ENCODE measurements around the gene DCDC2. TPM values are rescaled to one million over a fixed set of nuclear protein-coding genes. Genes with fewer than 3 reads are reported as not detected.

DCDC2 gene
- total RNA-seq, 3 donors from 2014 or later, result 8.9 to 9.5 TPM; not detected in 1

DNA sequence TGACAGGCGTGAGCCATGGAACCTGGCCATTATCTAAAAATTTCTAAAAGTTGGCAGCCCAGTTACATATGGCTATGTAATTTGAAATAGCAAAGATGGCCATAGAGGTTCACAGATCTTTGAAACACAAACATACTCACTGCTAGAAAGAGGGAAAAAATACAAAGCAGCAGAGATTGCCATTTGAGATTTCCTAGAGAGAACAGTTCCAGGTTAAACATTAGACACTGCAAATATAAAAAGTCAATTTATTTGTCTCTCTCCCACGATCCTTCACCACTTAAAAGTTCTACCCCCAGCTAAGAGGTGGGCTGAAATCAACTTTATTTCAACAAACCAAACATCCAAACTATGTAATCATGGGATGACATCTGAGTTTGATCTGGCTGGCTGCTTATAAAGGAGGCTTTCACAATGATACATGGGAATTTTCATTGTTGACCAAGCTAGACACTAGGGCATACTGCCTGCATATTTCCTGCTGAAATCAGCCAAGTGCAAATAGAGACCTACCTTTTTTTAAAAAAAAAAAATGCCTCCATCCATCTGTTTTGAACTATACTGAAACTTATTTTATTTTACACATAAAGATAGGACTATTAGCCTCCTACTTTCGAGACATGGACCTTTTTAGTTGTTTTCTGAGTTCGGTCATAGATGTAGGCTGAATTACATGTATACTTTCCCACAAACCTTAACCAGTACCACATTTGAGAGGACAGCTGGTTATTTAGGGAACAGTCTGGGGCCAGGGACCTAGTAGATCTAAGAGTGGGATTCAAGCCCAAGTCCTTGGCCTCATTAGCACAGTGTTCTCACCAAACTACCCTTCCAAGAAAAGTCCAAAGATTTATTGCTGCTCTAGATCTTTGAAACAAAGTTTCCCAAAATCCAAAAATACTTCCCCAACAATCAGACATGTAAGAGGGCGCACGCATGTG lies 16.6 kb downstream of the DCDC2 start:
- no peak overlapping the region for H3K4me3 ChIP-seq
- no peak for DNase-seq (ENCODE audit: low spot score in 2 of 2)
- intact Hi-C loops (cut with DNase I; ENCODE audit: low total_unique reads), result no loop called here
- H3K27ac ChIP-seq, result no peak overlapping the region
- TF ChIP-seq POLR2A (IDR thresholded peaks at IDR 0.05) (no peak), POLR2AphosphoS5 (IDR thresholded peaks at IDR 0.05) (no peak)
- TF ChIP-seq, protein P1, sequence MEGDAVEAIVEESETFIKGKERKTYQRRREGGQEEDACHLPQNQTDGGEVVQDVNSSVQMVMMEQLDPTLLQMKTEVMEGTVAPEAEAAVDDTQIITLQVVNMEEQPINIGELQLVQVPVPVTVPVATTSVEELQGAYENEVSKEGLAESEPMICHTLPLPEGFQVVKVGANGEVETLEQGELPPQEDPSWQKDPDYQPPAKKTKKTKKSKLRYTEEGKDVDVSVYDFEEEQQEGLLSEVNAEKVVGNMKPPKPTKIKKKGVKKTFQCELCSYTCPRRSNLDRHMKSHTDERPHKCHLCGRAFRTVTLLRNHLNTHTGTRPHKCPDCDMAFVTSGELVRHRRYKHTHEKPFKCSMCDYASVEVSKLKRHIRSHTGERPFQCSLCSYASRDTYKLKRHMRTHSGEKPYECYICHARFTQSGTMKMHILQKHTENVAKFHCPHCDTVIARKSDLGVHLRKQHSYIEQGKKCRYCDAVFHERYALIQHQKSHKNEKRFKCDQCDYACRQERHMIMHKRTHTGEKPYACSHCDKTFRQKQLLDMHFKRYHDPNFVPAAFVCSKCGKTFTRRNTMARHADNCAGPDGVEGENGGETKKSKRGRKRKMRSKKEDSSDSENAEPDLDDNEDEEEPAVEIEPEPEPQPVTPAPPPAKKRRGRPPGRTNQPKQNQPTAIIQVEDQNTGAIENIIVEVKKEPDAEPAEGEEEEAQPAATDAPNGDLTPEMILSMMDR (IDR thresholded peaks at IDR 0.05), result no peak
- no peaks in the 10 kb centered on the region for H3K36me3 ChIP-seq
- peaks cover 0 to 9% of the 10 kb centered on the region in 2 donors for H3K9me3 ChIP-seq
- H3K4me1 ChIP-seq, result no peaks in the 10 kb centered on the region
- H3K27me3 ChIP-seq, result no peaks in the 10 kb centered on the region

DNA sequence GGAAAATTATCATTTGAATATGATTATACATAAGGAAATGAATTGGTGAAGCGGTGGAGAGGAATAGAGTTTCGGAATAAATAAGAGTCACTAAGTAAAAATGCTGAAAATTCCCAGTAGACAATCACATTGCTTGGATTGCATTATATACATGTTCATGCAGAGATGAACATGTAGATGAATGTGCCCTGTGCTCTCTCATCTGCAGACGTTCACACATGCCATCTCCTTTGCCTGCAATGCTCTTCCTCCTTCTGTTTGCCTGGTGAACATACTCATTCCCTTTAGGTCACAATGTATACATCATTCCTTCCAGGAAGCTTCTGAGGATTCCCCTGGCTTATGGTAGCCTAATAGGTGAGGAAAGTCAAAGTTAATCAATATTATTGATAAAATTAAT lies 17.9 kb downstream of the DCDC2 start:
- H3K9me3 ChIP-seq, result peaks cover 0 to 9% of the 10 kb centered on the region in 2 donors
- no peaks in the 10 kb centered on the region for H3K36me3 ChIP-seq
- H3K27ac ChIP-seq, result no peak overlapping the region
- intact Hi-C loops (cut with DNase I; ENCODE audit: low total_unique reads), result no loop called here
- H3K4me1 ChIP-seq, result no peaks in the 10 kb centered on the region
- no peak overlapping the region for H3K4me3 ChIP-seq
- TF ChIP-seq POLR2AphosphoS5 (IDR thresholded peaks at IDR 0.05) (no peak), POLR2A (IDR thresholded peaks at IDR 0.05) (no peak)
- TF ChIP-seq, protein P1 (IDR thresholded peaks at IDR 0.05), result no peak
- no peak for DNase-seq (ENCODE audit: low spot score in 2 of 2)
- H3K27me3 ChIP-seq, result no peaks in the 10 kb centered on the region

DNA sequence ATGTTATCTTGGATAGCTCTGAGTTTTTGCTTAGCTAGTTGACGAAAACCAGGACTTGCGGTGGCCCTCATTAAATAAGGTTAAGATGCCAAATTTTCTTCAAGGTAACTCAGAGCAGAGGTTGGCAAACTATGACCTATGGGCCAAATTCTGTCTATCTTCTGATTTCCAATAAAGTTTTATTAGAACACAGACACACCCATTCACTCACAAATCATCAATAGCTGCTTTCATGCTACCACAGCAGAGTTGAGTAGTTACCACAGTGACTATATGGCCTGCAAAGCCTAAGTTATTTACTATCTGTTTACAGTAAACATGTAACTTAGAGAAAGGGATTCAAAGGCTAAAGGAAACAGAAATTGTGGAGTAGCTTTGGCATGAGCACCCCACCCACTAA lies 23.6 kb downstream of the DCDC2 start:
- Histone ChIP-seq H3K9me3 (peaks cover 0 to 9% of the 10 kb centered on the region in 2 donors), H3K36me3 (no peaks in the 10 kb centered on the region), H3K4me3 (no peak overlapping the region), H3K27me3 (no peaks in the 10 kb centered on the region), H3K27ac (no peak overlapping the region), H3K4me1 (no peaks in the 10 kb centered on the region)
- TF ChIP-seq, protein P1 (IDR thresholded peaks at IDR 0.05), result no peak
- no peak for DNase-seq (ENCODE audit: low spot score in 2 of 2)
- intact Hi-C loops (cut with DNase I; ENCODE audit: low total_unique reads), result no loop called here

DNA sequence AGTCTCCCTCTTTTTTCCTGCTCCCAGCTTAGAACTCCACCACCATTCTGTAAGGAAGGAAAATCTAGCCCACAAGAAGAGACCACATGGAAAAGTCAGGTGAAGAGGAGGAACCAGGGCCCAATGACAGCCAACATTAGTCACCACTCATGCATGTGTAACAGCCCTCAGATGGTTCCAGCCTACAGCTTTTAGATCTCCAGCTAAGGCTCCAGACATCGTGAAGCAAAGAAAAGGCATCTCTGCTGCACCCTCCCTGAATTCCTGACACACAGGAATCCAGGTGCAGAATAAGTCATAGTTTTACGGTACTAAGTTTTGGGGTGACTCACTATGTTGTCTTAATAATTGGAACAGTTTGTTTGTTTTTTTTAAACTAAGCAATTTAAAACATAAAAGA lies 25.5 kb downstream of the DCDC2 start:
- no peak for DNase-seq (ENCODE audit: low spot score in 2 of 2)
- H3K36me3 ChIP-seq, result no peaks in the 10 kb centered on the region
- no peak overlapping the region for H3K4me3 ChIP-seq
- no peak overlapping the region for H3K27ac ChIP-seq
- H3K4me1 ChIP-seq, result no peaks in the 10 kb centered on the region
- no peaks in the 10 kb centered on the region for H3K27me3 ChIP-seq
- H3K9me3 ChIP-seq, result no peaks in the 10 kb centered on the region
- TF ChIP-seq POLR2A (IDR thresholded peaks at IDR 0.05) (no peak), POLR2AphosphoS5 (IDR thresholded peaks at IDR 0.05) (no peak)
- TF ChIP-seq, protein P1 (IDR thresholded peaks at IDR 0.05), result no peak
- intact Hi-C loops (cut with DNase I; ENCODE audit: low total_unique reads), result no loop called here

DNA sequence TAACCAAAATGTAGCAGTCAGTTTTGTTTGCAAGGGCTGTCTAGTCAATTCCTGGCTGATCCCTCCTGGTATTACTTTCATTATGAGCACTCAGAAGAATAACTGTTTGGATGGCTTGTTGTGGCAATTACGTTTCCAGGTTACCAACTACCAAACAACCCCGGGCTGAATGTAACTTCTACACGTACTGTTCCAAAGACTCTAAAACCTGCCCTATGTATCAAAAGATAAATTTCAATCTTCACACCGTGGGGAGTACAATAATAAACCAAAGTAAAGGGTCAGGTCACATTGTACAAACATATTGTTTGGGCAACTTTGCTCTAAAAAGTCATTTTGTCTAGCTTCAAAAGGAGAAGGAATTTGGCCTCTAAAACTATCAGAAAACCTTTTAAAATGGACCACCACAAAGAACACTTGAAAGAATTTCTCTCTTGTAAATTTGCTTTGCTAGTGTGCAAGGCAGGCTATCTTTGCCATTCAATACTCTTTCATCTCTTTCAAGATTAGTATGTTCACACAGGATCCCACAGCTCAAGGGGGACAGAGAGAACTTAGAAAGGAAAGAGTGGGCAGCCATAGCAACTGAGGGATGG lies 27.6 kb downstream of the DCDC2 start:
- Histone ChIP-seq H3K36me3 (no peaks in the 10 kb centered on the region), H3K27ac (no peak overlapping the region), H3K4me3 (no peak overlapping the region), H3K9me3 (no peaks in the 10 kb centered on the region), H3K4me1 (no peaks in the 10 kb centered on the region), H3K27me3 (no peaks in the 10 kb centered on the region)
- no peak for DNase-seq (ENCODE audit: low spot score in 2 of 2)
- intact Hi-C loops (cut with DNase I; ENCODE audit: low total_unique reads), result no loop called here
- TF ChIP-seq, protein P1 (IDR thresholded peaks at IDR 0.05), result no peak
- no peak for TF ChIP-seq POLR2AphosphoS5 (IDR thresholded peaks at IDR 0.05)
- no peak for TF ChIP-seq POLR2A (IDR thresholded peaks at IDR 0.05)

Measured in breast epithelium (tissue), 4 donors.